Activated naive CD8-positive, alpha-beta T cell treated with anti-CD3 and anti-CD28 coated beads, Interleukin-2, amount 50 U/mL, for 24 hours (primary cell): ENCODE measurements around the gene LRRC10B.

Experiments used
- ATAC-seq: fragments of 150-1000 bp; cut with Tn5 transposase; one replicate; pipeline ENCODE4 v1.10.0; 2021
- DNase-seq: peaks from one replicate; pipeline ENCODE4 v3.0.0; 2021
- H3K27ac Mint-ChIP-seq: one replicate; pipeline ENCODE4 v1.8.0; 2021; ENCODE audit warnings: mild to moderate bottlenecking, mixed read lengths
- H3K27me3 Mint-ChIP-seq: one replicate; pipeline ENCODE4 v1.8.0; 2021; ENCODE audit warnings: mixed read lengths
- H3K36me3 Mint-ChIP-seq: one replicate; pipeline ENCODE4 v1.8.0; 2021; ENCODE audit warnings: low read depth, mixed read lengths
- H3K4me1 Mint-ChIP-seq: one replicate; pipeline ENCODE4 v1.8.0; 2021; ENCODE audit warnings: mixed read lengths
- H3K4me3 Mint-ChIP-seq: one replicate; pipeline ENCODE4 v1.8.0; 2021; ENCODE audit warnings: mild to moderate bottlenecking, moderate library complexity, mixed read lengths
- H3K9me3 Mint-ChIP-seq: one replicate; pipeline ENCODE4 v1.8.0; 2021; ENCODE audit warnings: mixed read lengths

The LRRC10B gene

DNA sequence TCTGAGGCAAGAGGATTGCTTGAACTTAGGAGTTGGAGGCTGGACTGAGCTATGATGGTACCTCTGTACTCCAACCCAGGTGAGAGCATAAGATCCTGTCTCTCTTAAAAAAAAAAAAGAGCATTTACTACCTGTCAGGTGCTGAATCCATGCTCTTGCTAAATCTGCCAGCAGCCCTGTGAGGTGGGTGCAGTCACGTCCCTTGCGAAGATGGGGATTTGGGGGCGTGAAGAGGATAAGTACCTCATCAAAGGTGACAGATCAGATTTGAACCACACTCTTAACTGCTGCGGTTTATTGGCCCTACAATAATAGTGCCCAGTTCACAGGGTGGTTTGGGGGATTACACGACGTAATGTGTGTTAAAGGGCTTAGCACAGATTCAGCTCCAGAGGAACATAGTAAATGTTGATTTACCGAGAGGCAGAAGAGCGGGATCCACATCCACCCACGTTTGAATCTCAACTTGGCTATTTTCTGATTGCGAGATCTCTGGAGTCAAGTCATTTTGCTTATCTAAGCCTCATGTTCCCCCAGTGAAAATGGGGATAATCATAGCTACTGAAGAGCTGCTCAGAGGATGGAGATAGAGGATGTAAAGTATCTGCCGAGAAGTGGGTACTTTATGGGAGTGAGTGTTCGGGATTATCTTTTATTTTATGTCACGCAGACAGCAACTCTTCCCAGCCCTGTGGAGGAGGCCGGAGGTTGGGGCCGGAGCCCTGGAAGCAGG lies 28.1 kb upstream of the LRRC10B start:
- Mint-ChIP-seq H3K27ac (no peak overlapping the region), H3K36me3 (no peaks in the 10 kb centered on the region), H3K9me3 (no peaks in the 10 kb centered on the region), H3K27me3 (peaks cover 3% of the 10 kb centered on the region), H3K4me1 (no peaks in the 10 kb centered on the region), H3K4me3 (no peak overlapping the region)
- no peak for DNase-seq
- ATAC-seq, result no peak

DNA sequence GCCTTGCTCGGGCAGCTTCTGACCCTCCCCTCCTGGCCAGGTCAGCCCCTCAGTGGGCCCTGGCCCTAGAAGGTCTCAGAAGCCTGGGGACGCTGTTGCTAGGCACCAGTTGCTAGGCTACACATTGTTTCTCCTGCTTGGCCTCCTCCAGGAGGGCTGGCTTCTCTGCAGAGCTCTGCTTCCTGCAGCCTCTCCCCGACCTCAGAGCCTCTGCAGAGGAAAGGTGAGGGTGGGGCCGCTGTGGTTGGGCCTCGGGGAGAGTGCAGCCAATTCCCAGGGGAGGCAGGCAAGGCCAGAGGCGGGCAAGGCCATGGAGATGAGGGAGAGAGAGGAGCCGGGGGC lies 27.6 kb upstream of the LRRC10B start:
- no peak overlapping the region for H3K4me3 Mint-ChIP-seq
- DNase-seq (no peak), ATAC-seq (no peak)
- peaks cover 3% of the 10 kb centered on the region for H3K27me3 Mint-ChIP-seq
- no peak overlapping the region for H3K27ac Mint-ChIP-seq
- no peaks in the 10 kb centered on the region for H3K36me3 Mint-ChIP-seq
- H3K9me3 Mint-ChIP-seq, result no peaks in the 10 kb centered on the region
- no peaks in the 10 kb centered on the region for H3K4me1 Mint-ChIP-seq

DNA sequence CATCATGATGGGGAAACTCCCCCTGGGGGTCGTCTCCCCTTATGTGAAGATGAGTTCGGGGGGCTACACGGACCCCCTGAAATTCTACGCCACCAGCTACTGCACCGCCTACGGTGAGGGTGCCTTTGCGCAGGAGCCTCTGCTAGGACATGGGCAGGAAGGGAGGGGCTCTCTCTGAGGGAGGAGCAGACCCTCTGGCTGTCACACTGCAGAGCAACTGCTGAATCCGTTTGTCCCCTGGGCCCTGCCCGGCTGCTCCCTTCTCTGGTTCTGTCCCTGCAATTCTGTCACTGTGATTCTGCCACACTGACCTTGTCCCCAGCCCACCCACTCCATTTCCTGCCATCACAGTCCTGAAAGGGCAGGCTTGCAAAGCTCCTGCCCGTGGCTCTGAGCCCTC lies 26.7 kb upstream of the LRRC10B start:
- no peak for ATAC-seq
- Mint-ChIP-seq H3K4me1 (no peaks in the 10 kb centered on the region), H3K36me3 (no peaks in the 10 kb centered on the region), H3K4me3 (no peak overlapping the region), H3K27me3 (peaks cover 3% of the 10 kb centered on the region), H3K27ac (no peak overlapping the region), H3K9me3 (no peaks in the 10 kb centered on the region)
- DNase-seq, result no peak

DNA sequence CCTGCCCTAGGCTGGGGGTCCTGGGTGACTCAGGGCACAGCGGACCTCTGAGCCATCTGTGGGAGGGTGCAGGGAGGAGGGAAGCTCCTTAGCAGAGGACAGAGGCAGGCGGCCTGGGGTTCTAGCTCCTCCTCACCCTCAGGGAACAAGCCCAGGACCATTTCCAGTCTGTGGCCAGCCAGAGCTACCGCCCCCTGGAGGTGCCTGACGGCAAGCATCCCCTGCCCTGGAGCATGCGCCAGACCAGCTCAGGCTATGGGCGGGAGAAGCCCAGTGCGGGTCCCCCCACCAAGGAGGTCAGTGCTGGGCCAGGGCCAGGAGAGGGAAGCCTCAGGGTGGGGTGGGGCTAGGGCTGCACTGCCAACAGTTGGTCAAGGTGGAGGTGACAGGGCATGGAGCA lies 26.0 kb upstream of the LRRC10B start:
- Mint-ChIP-seq H3K27ac (no peak overlapping the region), H3K27me3 (peaks cover 3% of the 10 kb centered on the region), H3K9me3 (no peaks in the 10 kb centered on the region), H3K4me1 (no peaks in the 10 kb centered on the region), H3K36me3 (no peaks in the 10 kb centered on the region), H3K4me3 (no peak overlapping the region)
- DNase-seq, result peak; percentile 46
- ATAC-seq, result peak; percentile 34

DNA sequence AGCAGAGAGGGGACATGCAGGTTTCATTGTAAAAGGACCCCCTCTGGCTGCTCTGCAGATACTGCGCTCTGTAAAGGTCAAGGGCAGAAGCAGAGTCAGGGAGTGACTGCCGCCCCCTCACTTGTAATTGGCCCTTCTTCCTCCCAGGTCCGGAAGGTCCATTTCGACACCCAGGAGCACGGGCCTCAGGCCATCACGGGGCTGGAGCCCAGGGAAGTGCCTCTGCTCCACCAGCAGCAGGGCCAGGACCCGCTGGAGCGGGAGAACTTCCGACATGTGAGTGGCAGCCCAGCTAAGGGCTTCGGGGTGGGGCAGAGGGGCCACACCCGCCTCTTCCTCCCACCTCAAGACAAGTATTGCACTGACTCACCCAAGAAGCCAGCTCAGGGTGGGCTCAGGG lies 24.0 kb upstream of the LRRC10B start:
- no peak overlapping the region for H3K4me3 Mint-ChIP-seq
- H3K9me3 Mint-ChIP-seq, result no peaks in the 10 kb centered on the region
- no peak for DNase-seq
- H3K27ac Mint-ChIP-seq, result no peak overlapping the region
- H3K4me1 Mint-ChIP-seq, result no peaks in the 10 kb centered on the region
- H3K27me3 Mint-ChIP-seq, result peaks cover 3% of the 10 kb centered on the region
- no peaks in the 10 kb centered on the region for H3K36me3 Mint-ChIP-seq
- no peak for ATAC-seq

DNA sequence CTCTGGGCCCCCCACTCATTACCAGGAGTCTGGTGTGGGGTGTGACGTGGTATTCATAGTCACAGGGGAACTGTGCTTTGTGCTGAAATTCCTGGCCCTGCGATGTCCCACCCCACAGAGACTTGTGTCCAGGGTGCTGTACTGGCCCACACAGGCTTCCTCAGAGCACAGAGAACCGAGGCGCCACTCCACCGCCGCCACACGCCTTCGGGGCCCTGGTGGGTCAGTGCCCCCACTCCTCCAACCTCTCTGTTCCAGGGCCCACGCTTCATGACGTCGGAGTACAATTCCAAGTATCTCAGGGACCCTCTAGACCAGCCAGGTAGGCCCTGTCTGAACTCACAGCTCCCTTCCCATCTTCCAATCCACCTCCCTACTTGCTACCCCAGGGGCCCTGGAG lies 23.5 kb upstream of the LRRC10B start:
- ATAC-seq (no peak), DNase-seq (no peak)
- no peak overlapping the region for H3K27ac Mint-ChIP-seq
- peaks cover 3% of the 10 kb centered on the region for H3K27me3 Mint-ChIP-seq
- H3K9me3 Mint-ChIP-seq, result no peaks in the 10 kb centered on the region
- no peaks in the 10 kb centered on the region for H3K36me3 Mint-ChIP-seq
- no peak overlapping the region for H3K4me3 Mint-ChIP-seq
- H3K4me1 Mint-ChIP-seq, result no peaks in the 10 kb centered on the region

DNA sequence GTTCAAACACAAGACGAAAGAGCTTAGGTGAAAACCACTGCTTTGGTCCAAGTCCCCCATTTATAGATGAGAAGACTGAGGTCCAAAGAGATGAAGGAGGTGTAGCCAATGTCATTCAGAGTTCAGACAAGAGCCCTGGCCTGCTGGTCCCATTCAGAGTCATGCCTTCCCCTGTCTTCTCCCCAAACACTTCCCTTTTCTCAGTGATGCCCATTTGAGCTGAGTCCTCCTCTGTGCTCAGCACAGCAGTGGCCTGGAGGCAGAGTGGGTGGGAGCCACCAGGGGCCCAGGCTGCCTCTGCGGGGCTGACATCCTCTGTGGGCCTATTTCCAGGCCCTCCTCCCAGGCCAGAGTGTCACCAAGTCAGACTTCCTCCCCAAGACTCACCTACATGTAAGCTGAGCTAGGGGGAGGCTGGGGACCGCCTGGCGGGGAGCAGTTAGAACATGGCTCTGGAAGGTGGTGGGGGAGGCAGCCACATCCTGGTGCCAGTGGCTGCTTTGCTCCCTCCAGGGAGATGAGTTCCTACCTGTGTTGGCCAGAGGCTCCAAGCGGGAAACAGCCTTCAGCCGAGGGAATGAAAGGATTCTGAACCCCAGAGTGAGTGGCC lies 22.4 kb upstream of the LRRC10B start:
- Mint-ChIP-seq H3K4me3 (no peak overlapping the region), H3K27me3 (peaks cover 3% of the 10 kb centered on the region), H3K4me1 (no peaks in the 10 kb centered on the region), H3K36me3 (no peaks in the 10 kb centered on the region), H3K9me3 (no peaks in the 10 kb centered on the region), H3K27ac (no peak overlapping the region)
- DNase-seq (no peak), ATAC-seq (peak; percentile 5)

DNA sequence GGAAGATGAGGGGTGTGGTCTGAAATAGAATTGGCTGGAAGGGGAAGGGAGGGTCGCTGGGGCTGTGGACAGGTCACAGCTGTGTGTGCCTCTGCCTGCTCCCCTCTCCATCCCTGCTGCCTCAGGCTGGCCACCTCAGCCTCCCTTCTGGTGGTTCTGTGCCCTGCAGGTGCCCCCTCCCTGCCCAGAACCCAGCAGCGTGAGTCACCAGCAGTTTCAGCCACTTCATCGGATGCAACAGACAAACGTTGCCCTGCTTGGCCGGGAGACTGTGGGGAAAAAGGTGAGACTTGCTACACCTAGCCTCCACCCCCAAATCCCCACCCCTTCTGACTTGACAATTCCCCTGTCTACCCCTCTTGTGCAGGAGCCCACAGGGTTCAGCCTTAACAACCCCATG lies 21.8 kb upstream of the LRRC10B start:
- no peak overlapping the region for H3K4me3 Mint-ChIP-seq
- no peak overlapping the region for H3K27ac Mint-ChIP-seq
- no peaks in the 10 kb centered on the region for H3K9me3 Mint-ChIP-seq
- H3K36me3 Mint-ChIP-seq, result no peaks in the 10 kb centered on the region
- peaks cover 3% of the 10 kb centered on the region for H3K27me3 Mint-ChIP-seq
- DNase-seq, result no peak
- H3K4me1 Mint-ChIP-seq, result no peaks in the 10 kb centered on the region
- no peak for ATAC-seq

DNA sequence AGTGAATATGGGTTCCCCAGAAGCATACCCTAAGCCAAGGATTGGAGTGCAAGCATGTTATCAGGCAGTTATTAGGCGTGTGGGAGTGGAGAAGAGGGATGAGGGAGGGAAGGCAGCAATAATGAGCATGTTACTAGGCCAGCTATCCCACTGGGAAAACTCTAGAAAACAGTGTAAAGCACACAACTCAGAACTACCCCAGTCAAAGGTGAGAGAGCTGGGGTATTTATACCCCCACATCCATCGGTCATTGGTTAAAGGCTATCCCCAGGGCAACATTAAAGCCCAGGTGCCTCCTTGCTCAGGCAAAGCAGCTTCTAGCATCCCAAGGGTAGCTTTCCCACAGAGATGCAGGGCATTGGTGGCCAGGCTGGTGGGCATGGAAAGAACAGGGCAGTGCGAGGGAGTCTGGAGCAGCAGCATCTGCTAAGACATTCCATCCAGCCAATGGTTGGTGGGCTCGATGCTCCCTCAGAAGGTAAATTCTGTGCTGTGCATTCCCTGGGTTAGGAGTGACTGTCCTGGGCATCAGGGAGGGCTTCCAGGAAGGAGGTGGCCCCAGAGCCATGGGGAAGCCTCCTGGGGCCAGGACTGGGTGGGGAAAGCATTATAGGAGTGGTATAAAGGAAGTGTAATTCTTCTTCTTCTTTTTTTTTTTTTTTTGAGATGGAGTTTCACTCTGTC lies 21.1 kb upstream of the LRRC10B start:
- Mint-ChIP-seq H3K4me3 (no peak overlapping the region), H3K4me1 (no peaks in the 10 kb centered on the region), H3K36me3 (no peaks in the 10 kb centered on the region), H3K27ac (no peak overlapping the region), H3K9me3 (no peaks in the 10 kb centered on the region), H3K27me3 (peaks cover 3% of the 10 kb centered on the region)
- no peak for DNase-seq
- no peak for ATAC-seq

DNA sequence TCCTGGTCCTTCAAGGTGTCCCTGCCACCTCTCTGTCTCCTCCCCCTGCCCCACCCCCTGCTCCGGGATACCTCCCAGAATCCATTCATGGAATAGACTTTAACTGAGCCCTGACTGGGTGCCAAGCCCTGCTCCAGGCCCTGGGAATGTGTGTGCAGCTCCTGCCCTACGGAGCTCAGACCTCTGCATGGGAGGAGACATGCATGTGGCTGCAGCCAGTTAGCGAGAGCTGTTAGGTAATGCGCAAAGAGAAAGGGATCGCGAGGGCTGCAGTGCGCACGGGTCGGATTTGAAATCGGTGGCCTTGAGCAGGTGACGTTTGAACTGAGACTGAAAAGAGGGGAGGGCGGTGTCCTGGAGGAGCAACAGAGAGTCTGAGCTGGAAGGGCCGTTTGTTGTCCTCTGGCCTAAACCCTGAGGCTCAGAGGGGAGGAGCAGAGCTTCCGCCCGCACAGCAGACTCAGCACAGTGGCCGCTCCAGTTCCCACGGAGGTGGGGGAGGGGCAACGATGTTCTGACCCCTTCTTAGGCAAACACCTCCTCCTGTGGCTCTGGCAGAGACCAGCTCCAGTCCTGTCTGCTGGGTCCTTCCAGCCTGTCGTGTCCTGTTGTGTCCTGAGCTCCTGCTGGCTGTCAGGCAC lies 19.8 kb upstream of the LRRC10B start:
- Mint-ChIP-seq H3K4me3 (no peak overlapping the region), H3K36me3 (no peaks in the 10 kb centered on the region), H3K4me1 (no peaks in the 10 kb centered on the region), H3K27ac (no peak overlapping the region), H3K27me3 (no peaks in the 10 kb centered on the region), H3K9me3 (no peaks in the 10 kb centered on the region)
- ATAC-seq, result no peak
- no peak for DNase-seq

DNA sequence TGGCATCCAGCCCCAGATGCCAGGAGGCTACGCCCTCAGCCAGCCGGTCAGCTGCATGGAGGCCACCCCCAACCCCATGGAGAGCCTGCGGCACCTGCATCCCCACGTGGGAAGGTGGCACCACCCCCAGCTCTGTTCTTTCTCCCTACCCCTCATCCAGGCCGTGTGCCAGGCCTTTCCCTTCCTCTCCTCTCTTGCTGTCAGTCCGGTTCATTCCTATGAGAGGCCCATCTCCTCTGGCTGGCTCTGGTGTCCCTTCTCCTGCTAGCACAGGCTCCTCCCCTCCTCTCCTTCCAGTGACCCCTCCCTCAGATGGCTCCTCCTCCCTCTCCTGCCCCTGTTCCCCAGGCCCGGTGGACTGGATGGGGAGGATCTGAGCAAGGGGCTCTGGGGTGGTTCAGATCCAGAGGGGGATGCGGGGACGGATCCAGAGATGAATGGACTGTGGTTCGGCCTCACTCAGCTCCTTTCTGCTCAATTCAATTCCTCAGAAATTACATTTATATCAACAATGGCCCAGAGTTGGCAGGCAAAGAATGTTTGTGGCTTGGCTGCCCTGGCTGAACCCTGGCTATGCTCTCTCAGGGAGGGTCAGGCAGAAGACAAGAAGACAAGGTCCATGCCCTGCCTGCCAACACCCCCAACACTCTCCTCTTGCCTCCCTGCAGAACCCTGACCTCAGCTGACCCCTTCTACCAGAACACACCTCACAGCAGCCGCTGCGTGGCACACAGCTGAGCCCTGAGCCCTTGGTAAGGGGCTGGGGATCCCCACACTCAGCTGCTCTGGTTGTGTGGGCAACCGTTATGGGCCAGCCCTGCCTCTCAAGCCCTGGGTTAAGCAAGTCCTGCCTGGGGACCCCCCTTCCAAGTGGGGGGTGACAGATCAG lies 18.5 kb upstream of the LRRC10B start:
- H3K4me3 Mint-ChIP-seq, result no peak overlapping the region
- H3K36me3 Mint-ChIP-seq, result no peaks in the 10 kb centered on the region
- H3K4me1 Mint-ChIP-seq, result no peaks in the 10 kb centered on the region
- no peak for DNase-seq
- H3K27me3 Mint-ChIP-seq, result no peaks in the 10 kb centered on the region
- no peaks in the 10 kb centered on the region for H3K9me3 Mint-ChIP-seq
- ATAC-seq, result no peak
- H3K27ac Mint-ChIP-seq, result no peak overlapping the region

DNA sequence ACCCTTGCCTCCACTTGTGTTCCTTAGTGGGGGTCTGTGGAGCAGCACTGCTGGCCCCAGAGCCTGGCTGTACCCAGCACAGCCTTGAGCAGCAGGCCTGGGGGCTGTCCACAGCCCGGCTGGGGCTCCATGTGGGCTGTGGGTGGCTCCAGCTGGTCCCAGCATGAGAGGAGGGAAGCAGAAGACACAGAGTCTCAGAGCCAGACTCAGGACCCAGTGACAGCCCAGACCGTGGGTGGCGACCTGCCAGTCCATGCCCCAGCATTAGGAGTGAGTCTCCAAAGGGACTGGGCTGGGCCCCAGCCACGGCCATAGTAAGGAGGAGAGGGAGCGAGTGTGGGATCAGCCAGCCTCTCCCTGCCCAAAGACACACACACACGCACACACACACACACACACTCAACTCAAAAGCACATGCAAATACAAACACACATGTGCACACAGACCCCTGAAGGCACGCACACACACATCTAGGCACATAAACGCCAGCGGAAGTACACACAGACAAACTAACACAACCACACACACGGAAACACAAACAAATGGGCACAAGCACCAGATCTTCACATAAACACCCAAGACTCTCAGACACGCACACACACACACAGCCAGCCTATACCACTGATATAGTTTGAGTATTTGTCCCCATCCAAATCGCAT lies 16.7 kb upstream of the LRRC10B start:
- ATAC-seq (no peak), DNase-seq (no peak)
- no peaks in the 10 kb centered on the region for H3K4me1 Mint-ChIP-seq
- no peaks in the 10 kb centered on the region for H3K9me3 Mint-ChIP-seq
- H3K36me3 Mint-ChIP-seq, result no peaks in the 10 kb centered on the region
- H3K4me3 Mint-ChIP-seq, result no peak overlapping the region
- H3K27ac Mint-ChIP-seq, result no peak overlapping the region
- no peaks in the 10 kb centered on the region for H3K27me3 Mint-ChIP-seq

DNA sequence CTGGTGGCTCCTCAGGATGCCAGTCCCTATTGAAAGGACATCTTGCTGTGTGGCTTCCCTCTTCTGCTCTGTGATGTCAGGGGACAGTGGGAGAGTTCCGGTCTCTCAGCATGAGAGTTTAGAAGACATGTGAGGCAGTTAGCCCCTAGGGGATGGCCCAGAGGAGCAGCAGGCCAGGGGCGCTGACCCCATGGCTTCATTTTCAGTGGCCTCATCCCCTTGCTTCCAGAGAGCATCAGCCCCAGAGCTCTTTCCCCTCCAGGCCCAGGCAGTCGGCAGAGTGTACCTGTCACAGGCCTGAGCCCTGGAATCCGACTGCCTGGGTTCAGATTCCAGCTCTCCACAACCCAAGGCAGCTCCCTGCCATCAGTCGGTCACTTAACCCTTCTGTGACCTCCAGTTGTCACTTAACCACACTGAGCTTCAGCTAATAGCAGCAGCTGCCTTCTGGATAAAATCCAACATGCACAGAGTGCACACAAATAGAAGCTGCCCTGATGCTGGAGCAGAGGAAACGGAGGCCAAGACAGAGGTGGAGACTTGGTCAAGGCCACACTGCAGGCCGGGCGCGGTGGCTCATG lies 14.1 kb upstream of the LRRC10B start:
- no peaks in the 10 kb centered on the region for H3K27me3 Mint-ChIP-seq
- H3K36me3 Mint-ChIP-seq, result no peaks in the 10 kb centered on the region

More for the DNA sequence above, 14.1 kb upstream of the LRRC10B start:
- Mint-ChIP-seq H3K9me3 (no peaks in the 10 kb centered on the region), H3K27ac (no peak overlapping the region), H3K4me1 (no peaks in the 10 kb centered on the region), H3K4me3 (no peak overlapping the region)
- DNase-seq (no peak), ATAC-seq (no peak)
